Caco-2 (cell line): ENCODE results near the gene ARL8B. TPM values are rescaled to one million over a fixed set of nuclear protein-coding genes. Genes with fewer than 3 reads are reported as not detected.

ENCODE experiments used
- BruUV-seq: library from RNA; stranded (reverse); fragments of 400-500 nt; replicated peaks from 2 replicates; lab custom pipeline; 2021; lab: Mats Ljungman, UMichigan
- CTCF ChIA-PET: fragments of 300-600 bp; sonication (Branson Sonifier 250); formaldehyde crosslinking; loops from one replicate; lab custom pipeline; 2022; ENCODE audit warnings: antibody characterized with exemption; lab: Charles Lee
- POLR2A ChIA-PET: fragments of 300-600 bp; sonication (Branson Sonifier 250); formaldehyde crosslinking; loops from one replicate; lab custom pipeline; 2022; ENCODE audit warnings: antibody characterized with exemption; lab: Charles Lee
- DNase-seq, 2 experiments: peaks; one replicate each; pipeline versions ENCODE4 v3.0.0 to v3.0.0-alpha.2; 2020 to 2022
- H3K27me3 ChIP-seq: replicated peaks from 2 replicates; pipeline ENCODE4 v1.6.0; 2011; ENCODE audit warnings: low read length; ENCODE audit not compliant: control insufficient read depth, insufficient read depth
- H3K36me3 ChIP-seq: 2 replicates; pipeline ENCODE4 v1.5.1; 2011; ENCODE audit warnings: low read length; ENCODE audit not compliant: control insufficient read depth, insufficient read depth
- H3K4me1 ChIP-seq: fragments of 250-450 bp; sonication (Bioruptor Pico); 2 replicates; pipeline ENCODE4 v1.5.1; 2020; ENCODE audit warnings: mild to moderate bottlenecking
- H3K4me3 ChIP-seq: 2 replicates; pipeline ENCODE4 v1.5.1; 2011; ENCODE audit warnings: low read depth, mild to moderate bottlenecking, control low read depth, low read length
- H3K9me3 ChIP-seq: fragments of 250-450 bp; sonication (Bioruptor Pico); 2 replicates; pipeline ENCODE4 v1.5.1; 2020; ENCODE audit warnings: mild to moderate bottlenecking, moderate library complexity
- H3K27ac Mint-ChIP-seq: one replicate; pipeline ENCODE4 v1.8.0; 2022; ENCODE audit warnings: mixed read lengths; ENCODE audit not compliant: unreplicated experiment
- H3K27me3 Mint-ChIP-seq: one replicate; pipeline ENCODE4 v1.8.0; 2022; ENCODE audit warnings: mixed read lengths; ENCODE audit not compliant: insufficient read depth, unreplicated experiment
- H3K36me3 Mint-ChIP-seq: one replicate; pipeline ENCODE4 v1.8.0; 2022; ENCODE audit warnings: mild to moderate bottlenecking, mixed read lengths; ENCODE audit not compliant: insufficient read depth, unreplicated experiment
- H3K4me1 Mint-ChIP-seq: one replicate; pipeline ENCODE4 v1.8.0; 2022; ENCODE audit warnings: low read depth, mixed read lengths; ENCODE audit not compliant: unreplicated experiment
- H3K4me3 Mint-ChIP-seq: one replicate; pipeline ENCODE4 v1.8.0; 2022; ENCODE audit warnings: mild to moderate bottlenecking, moderate library complexity, mixed read lengths; ENCODE audit not compliant: unreplicated experiment
- H3K9me3 Mint-ChIP-seq: one replicate; pipeline ENCODE4 v1.8.0; 2022; ENCODE audit warnings: mixed read lengths; ENCODE audit not compliant: unreplicated experiment
- intact Hi-C: fragments of 100-400 bp; cut with micrococcal nuclease; formaldehyde crosslinking; loops from one replicate; pipeline ENCODE4 v1.10.0; 2022; ENCODE audit not compliant: unreplicated experiment
- total RNA-seq: library from RNA; stranded (reverse); gene quantifications from 2 replicates; pipeline ENCODE4 v1.2.3, GENCODE V29; 2022
- TF ChIP-seq, protein P1 (sequence below), 2 experiments: fragments of 200-600 bp in 1 of 2; IDR thresholded peaks; 1 replicate in 1 of 2; 2 replicates in 1 of 2; pipeline versions ENCODE4 v1.5.1 to v1.8.0; 2011 to 2022; ENCODE audit warnings: antibody characterized with exemption in 1 of 2, control low read depth in 1 of 2, inconsistent platforms in 1 of 2, low read depth in 1 of 2, low read length in 1 of 2, mild to moderate bottlenecking in 1 of 2, moderate library complexity in 1 of 2; ENCODE audit not compliant: insufficient read depth in 1 of 2, severe bottlenecking in 1 of 2, unreplicated experiment in 1 of 2

Gene ARL8B
- total RNA-seq, 1 experiment from 2014 or later = 65.0 TPM

DNA sequence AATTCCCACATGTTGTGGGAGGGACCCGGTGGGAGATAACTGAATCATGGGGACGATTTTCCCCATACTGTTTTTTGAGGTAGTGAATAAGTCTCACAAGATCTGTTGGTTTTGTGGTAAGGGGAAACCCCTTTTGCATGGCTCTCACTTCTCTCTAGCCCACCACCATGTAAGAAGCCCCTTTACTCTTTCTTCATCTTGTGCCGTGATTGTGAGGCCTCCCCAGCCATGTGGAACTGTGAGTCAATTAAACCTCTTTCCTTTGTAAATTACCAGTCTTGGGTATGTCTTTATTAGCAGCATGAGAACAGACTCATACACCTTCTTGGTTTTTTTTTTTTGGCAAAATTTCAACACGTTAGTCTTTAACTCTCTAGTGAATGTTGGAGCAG is 18.1 kb downstream of the ARL8B start:
- TF ChIP-seq, protein P1, sequence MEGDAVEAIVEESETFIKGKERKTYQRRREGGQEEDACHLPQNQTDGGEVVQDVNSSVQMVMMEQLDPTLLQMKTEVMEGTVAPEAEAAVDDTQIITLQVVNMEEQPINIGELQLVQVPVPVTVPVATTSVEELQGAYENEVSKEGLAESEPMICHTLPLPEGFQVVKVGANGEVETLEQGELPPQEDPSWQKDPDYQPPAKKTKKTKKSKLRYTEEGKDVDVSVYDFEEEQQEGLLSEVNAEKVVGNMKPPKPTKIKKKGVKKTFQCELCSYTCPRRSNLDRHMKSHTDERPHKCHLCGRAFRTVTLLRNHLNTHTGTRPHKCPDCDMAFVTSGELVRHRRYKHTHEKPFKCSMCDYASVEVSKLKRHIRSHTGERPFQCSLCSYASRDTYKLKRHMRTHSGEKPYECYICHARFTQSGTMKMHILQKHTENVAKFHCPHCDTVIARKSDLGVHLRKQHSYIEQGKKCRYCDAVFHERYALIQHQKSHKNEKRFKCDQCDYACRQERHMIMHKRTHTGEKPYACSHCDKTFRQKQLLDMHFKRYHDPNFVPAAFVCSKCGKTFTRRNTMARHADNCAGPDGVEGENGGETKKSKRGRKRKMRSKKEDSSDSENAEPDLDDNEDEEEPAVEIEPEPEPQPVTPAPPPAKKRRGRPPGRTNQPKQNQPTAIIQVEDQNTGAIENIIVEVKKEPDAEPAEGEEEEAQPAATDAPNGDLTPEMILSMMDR (IDR thresholded peaks at IDR 0.05; ENCODE audit: insufficient read depth in 1 of 2, low read depth in 1 of 2, low read length in 1 of 2, severe bottlenecking in 1 of 2, unreplicated experiment in 1 of 2) = no peak
- H3K4me1 ChIP-seq = peaks cover 35% of the 10 kb centered on the region
- Mint-ChIP-seq H3K27me3 (no peaks in the 10 kb centered on the region), H3K4me3 (no peak overlapping the region), H3K9me3 (no peaks in the 10 kb centered on the region), H3K27ac (no peak overlapping the region), H3K36me3 (peaks cover 17% of the 10 kb centered on the region), H3K4me1 (peaks cover 29% of the 10 kb centered on the region)
- CTCF ChIA-PET = no interaction called here
- H3K9me3 ChIP-seq = no peaks in the 10 kb centered on the region
- no peak for DNase-seq
- no peaks in the 10 kb centered on the region for H3K36me3 ChIP-seq
- intact Hi-C loops = no loop called here
- POLR2A ChIA-PET = no interaction called here
- no peaks in the 10 kb centered on the region for H3K27me3 ChIP-seq
- no TSS peak for BruUV-seq
- H3K4me3 ChIP-seq = no peak overlapping the region

DNA sequence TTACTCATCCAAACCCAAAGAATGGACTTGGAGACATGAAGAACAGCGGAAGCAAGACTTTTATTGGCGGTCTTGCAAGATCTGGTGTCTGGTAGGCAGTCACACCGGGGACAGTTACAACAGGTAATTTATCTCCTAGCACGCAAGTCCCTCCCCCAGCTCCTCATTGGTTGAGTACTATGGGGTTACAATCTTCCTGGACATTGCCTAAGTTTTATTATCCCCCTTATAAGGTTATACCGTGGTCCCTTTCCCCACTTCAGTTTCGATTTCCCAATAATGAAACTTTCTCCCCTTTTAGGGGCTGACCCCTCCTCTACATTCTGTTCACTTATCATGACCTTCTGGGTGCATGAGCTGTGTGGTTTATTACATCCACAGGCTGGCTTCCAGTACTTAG is 18.7 kb downstream of the ARL8B start:
- Mint-ChIP-seq H3K27ac (peak overlapping the region; percentile 30), H3K36me3 (peaks cover 17% of the 10 kb centered on the region), H3K4me1 (peaks cover 36% of the 10 kb centered on the region), H3K27me3 (no peaks in the 10 kb centered on the region), H3K9me3 (no peaks in the 10 kb centered on the region), H3K4me3 (no peak overlapping the region)
- no peak for DNase-seq
- CTCF ChIA-PET = no interaction called here
- Histone ChIP-seq H3K4me3 (no peak overlapping the region), H3K9me3 (no peaks in the 10 kb centered on the region), H3K27me3 (no peaks in the 10 kb centered on the region), H3K4me1 (peaks cover 35% of the 10 kb centered on the region), H3K36me3 (no peaks in the 10 kb centered on the region)
- POLR2A ChIA-PET = no interaction called here
- BruUV-seq = no TSS peak
- intact Hi-C loops = no loop called here
- TF ChIP-seq, protein P1 (IDR thresholded peaks at IDR 0.05; ENCODE audit: insufficient read depth in 1 of 2, low read depth in 1 of 2, low read length in 1 of 2, severe bottlenecking in 1 of 2, unreplicated experiment in 1 of 2) = no peak

DNA sequence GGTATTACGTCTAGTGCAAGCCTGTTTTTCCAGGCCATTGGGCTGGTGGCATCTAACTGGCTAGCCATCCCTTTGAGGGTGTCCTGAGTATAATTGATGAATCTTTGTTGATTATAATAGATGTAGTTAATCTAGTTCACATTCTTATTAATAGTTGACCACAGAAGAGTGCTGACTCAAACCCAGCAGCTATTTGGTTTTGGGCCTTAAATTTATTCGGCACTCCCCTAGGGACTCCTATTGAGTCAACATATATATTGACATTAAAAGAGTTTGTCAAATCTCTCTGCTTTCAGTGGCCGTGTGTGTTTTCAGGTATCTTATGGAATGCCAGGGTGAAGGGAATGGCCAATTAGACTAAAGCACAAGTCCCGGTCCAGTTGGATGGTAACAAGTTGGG is 19.7 kb downstream of the ARL8B start:
- BruUV-seq = no TSS peak
- ChIA-PET POLR2A (no interaction called here), CTCF (no interaction called here)
- Histone ChIP-seq H3K4me1 (peaks cover 35% of the 10 kb centered on the region), H3K27me3 (no peaks in the 10 kb centered on the region), H3K36me3 (no peaks in the 10 kb centered on the region), H3K9me3 (no peaks in the 10 kb centered on the region), H3K4me3 (no peak overlapping the region)
- Mint-ChIP-seq H3K9me3 (no peaks in the 10 kb centered on the region), H3K4me1 (peaks cover 38% of the 10 kb centered on the region), H3K4me3 (no peak overlapping the region), H3K27me3 (no peaks in the 10 kb centered on the region), H3K27ac (no peak overlapping the region), H3K36me3 (peaks cover 17% of the 10 kb centered on the region)
- intact Hi-C loops = no loop called here
- no peak for DNase-seq
- TF ChIP-seq, protein P1 (IDR thresholded peaks at IDR 0.05; ENCODE audit: insufficient read depth in 1 of 2, low read depth in 1 of 2, low read length in 1 of 2, severe bottlenecking in 1 of 2, unreplicated experiment in 1 of 2) = no peak
